Left colon (tissue), 2 donors: ENCODE results near the gene PPARA. TPM values are rescaled to one million over a fixed set of nuclear protein-coding genes. Genes with fewer than 3 reads are reported as not detected.
"Not testable (repeated sequence)": the region's sequence is repeated elsewhere in the genome, so short reads cannot be mapped to it uniquely, and the experiment has no call there.

Source experiments
- ATAC-seq: fragments of 200-7000 bp; cut with Tn5 transposase; one replicate; pipeline ENCODE4 v1.9.1; 2020; ENCODE audit warnings: mild to moderate bottlenecking, moderate library complexity
- DNase-seq, 2 donors: peaks; one replicate each; pipeline ENCODE4 v3.0.0-alpha.2; 2020
- intact Hi-C, 2 donors: fragments of 100-400 bp; cut with DNase I in 1 of 2; cut with micrococcal nuclease in 1 of 2; formaldehyde crosslinking; loops; one replicate each; pipeline versions ENCODE4 v1.11.2 to v1.14.0; 2022; cut with DNase I, micrococcal nuclease
- total RNA-seq, 2 donors: library from RNA; stranded (reverse); fragmentation: NEBNext Ultra II Directional; extraction: Animal tissue kit (Norgen Biotek cat#: 25700); gene quantifications; one replicate each; pipeline ENCODE4 v1.2.1, GENCODE V29; 2021
- donor health status: DM: no; HTN: no; CAD: no.
- donor health status: DM: yes; HTN: yes; CAD: no.

Gene PPARA
- total RNA-seq, 2 donors from 2014 or later: 70.4 to 73.9 TPM

- no peak for ATAC-seq
- DNase-seq: no peak
- intact Hi-C loops: no loop called here
Measured at GRCh38 chr22:46180370-46181137, 30.2 kb downstream of the PPARA start.

GRCh38 chr22:46183733-46184132 is 33.4 kb downstream of the PPARA start:
- DNase-seq (no peak), ATAC-seq (peak; percentile 38)
- intact Hi-C loops: no loop called here

DNA sequence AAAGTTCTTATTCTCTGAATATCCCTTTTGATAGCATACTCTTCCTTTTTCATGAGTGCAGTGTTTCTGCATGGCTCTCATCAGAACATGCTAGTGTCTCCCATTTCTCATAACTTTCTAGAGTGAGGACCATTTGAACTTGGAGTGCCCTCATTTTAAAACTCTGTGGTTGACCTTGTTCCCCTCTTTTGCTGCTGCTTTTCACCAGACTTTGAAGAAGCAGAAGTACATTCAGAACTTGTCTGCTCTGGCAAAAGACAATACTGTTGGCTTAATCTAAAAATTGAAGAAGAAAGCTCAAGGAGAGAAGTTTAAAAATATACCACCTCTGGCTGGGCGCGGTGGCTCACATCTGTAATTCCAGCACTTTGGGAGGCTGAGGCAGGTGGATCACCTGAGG is 35.0 kb downstream of the PPARA start:
- intact Hi-C loops: no loop called here
- DNase-seq (no peak), ATAC-seq (no peak)

DNA sequence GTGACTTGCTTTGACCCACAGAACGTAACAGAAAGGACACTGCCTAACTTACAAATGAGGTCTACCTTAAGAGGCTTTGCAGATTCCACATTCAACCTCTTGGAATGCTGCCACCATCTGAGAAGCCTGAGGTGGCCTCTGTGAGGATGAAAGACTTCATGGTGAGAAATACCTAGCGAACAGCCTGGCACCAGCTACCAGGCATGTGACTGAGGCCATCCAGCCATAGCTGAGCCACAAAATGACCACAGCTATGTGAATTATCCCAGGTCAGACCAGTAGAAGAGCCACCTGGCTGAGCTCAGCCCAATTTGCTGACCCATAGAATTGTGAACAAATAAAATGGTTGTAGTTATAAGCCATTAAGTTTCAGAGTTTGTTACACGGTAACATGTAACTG is 37.5 kb downstream of the PPARA start:
- DNase-seq (no peak), ATAC-seq (no peak)
- intact Hi-C loops: no loop called here

DNA sequence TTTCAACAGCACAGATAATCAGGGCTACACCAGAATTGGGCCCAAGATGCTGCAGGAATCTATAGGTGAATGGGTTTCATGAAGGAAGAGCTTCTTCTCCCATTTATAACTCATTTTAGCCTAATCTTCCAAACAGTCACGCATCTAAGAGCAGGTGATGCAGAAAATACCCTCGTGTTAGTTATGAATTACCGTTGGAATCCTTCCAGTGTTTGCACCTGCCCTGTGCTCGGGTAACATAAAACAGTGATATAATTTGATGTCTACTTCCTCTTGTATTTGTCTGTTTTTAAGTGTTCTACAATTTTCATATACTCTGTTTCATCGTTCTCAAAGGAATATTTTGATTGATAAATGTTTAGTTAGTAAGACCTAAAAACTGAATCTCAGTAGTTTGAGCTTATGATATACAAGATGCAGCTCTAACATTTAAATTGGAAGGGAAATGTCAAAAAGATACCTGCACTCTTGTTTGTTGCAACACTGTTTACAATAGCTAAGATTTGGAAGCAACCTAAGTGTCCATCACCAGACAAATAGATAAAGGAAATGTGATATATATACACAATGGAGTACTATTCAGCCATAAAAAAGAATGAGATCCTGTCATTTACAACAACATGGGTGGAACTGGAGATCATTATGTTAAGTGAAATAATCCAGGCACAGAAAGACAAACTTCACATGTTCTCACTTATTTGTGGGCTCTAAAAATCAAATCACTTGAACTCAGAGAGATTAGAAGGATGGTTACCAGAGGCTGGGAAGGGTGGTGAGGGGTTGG is 42.1 kb downstream of the PPARA start:
- intact Hi-C loops: no loop called here
- peak; percentile 49 for ATAC-seq
- DNase-seq: no peak

DNA sequence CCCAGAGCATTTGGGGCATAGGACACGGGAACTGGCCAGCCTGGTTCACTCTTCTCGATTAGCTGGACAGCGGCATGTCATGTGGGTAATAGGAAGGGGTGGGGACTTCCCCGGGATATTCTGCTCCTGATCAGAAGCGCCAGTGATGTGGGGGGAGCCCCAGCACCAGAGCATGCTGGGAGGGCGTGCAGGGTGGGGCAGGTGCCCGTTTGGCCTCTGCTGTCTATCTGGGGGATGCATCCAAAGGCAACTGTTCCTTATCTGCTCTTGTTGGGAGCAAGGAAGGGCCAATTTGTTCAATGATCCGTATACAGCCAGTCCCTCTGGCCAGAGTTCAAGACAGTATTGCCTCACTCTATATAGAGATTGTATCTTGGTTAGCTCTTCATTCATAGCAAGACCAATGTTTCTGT is 43.6 kb downstream of the PPARA start:
- intact Hi-C loops: no loop called here
- ATAC-seq (peak; percentile 60), DNase-seq (peak; percentile 74 to 86)

- peak; percentile 79 for ATAC-seq
- DNase-seq: peak; percentile 84 to 94
- intact Hi-C loops: no loop called here
Measured at GRCh38 chr22:46195487-46196165, 45.3 kb downstream of the PPARA start.

- peak; percentile 46 for ATAC-seq
- intact Hi-C loops: no loop called here
Measured at GRCh38 chr22:46196278-46196677, 46.0 kb downstream of the PPARA start.

GRCh38 chr22:46198274-46198673 is 47.9 kb downstream of the PPARA start:
- intact Hi-C loops: no loop called here
- ATAC-seq (no peak), DNase-seq (no peak)

More at GRCh38 chr22:46196278-46196677, 46.0 kb downstream of the PPARA start:
- DNase-seq: peak; percentile 63 to 64

DNA sequence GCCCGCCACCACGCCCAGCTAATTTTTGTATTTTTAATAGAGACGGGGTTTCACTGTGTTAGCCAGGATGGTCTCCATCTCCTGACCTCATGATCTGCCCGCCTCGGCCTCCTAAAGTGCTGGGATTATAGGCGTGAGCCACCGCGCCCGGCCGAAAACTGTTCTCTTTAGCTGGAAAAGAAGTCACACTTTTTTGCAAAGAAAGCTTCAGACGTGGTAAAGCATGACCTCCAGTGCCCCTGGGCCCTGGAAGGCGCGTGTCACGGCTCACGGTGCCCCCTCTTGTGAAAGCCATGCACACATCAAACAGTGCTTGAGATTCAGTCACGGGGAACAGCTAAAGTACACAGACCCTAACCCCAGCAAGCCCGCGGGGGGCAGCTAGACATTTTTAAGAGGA is 48.5 kb downstream of the PPARA start:
- DNase-seq, intact Hi-C loops, ATAC-seq: not testable (repeated sequence)

DNA sequence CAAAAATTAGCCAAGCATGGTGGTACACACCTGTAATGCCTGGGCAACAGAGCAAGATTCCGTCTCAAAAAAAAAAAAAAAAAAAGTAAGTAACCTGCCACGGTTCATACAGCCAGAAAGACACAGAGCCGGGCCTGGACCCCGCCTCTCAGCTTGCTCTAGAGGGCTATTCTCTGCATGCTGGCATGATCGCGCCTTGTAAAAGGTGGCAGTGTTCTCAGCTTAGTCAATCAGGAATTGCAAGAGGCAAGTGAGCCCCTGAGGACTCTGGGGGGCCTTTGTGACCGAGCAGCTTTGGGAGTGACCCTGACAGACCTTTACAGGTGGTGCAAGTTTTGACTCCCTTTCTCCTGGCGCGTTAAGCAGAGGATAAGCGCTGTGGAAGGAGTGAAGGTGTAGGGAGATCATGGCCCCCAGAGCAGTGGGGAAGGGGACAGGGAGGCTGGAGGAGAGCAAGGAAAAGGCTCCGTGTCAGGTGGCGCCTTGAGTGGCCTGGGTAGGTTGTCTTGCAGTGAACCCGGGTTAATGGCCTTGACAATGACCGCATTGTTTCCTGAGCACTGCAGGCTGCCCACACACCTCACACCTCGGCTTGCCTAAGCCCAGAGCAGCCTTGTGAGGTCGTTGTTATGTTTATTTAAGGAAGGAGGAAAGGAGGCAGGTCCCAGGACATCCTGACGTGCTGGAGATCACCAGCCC is 50.9 kb downstream of the PPARA start:
- ATAC-seq (peak; percentile 71), DNase-seq (peak; percentile 59 to 82)
- intact Hi-C loops: no loop called here

DNA sequence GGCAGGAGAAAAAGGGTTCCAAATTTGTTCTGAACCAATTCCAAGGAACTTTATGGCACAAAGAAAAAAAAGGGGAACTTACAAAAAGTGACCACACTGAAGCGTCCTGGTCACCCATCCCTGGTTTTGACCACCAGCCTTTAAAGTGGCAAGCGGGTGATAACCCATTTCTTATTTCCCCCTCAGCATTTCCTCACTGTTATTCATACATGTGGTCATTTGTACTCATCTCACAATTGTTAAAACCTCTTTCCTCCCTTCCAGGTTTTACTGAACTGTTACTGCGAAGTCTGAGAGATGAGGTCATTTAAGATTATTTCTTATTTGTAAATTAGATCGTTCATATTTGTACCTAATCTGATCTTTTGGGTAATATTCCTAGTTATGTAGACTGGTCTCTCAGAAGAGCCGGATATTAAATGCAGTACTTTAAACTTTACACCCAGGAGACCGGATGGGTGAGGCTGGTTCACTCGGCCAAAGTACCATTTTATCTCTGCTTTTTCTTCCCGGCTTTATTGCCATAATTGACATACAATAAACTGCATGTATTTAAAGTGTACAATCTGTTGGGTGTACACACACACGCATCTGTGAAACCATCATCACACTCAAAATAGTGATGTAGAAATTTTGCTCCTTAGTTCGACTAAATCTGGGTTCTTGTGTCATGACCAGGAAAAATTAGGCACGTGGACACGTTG is 52.7 kb downstream of the PPARA start:
- intact Hi-C loops: no loop called here
- ATAC-seq (peak; percentile 79), DNase-seq (peak in 1 of 2 donors; percentile 58)

- ATAC-seq (peak; percentile 56), DNase-seq (peak; percentile 65 to 74)
- intact Hi-C loops: no loop called here
Measured at GRCh38 chr22:46203601-46203980, 53.3 kb downstream of the PPARA start.

- no peak for ATAC-seq
- intact Hi-C loops: no loop called here
Measured at GRCh38 chr22:46209262-46209661, 58.9 kb downstream of the PPARA start.

GRCh38 chr22:46212195-46212594 is 61.9 kb downstream of the PPARA start:
- DNase-seq: no peak
- intact Hi-C loops: no loop called here
- ATAC-seq: no peak

More at GRCh38 chr22:46209262-46209661, 58.9 kb downstream of the PPARA start:
- no peak for DNase-seq

DNA sequence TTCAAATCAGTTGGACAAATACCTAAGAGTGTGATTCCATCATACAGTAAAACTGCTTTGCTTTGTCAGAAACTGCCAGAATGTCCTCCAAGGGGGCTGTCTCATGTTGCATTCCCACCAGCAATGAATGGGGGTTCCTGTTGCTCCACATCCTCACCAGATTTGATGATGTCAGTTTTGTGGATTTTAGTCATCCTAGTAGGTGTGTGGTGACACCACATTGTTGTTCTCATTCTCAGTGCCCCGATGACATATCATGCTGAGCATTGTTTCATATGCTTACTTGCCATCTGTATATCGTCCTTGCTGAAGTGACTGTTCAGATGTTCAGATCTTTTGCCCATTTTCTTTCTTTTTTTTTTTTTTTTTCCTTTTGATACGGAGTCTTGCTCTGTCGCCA is 62.7 kb downstream of the PPARA start:
- no peak for DNase-seq
- intact Hi-C loops: no loop called here
- no peak for ATAC-seq

GRCh38 chr22:46214149-46214548 is 63.8 kb downstream of the PPARA start:
- ATAC-seq (no peak), DNase-seq (no peak)
- intact Hi-C loops: no loop called here

DNA sequence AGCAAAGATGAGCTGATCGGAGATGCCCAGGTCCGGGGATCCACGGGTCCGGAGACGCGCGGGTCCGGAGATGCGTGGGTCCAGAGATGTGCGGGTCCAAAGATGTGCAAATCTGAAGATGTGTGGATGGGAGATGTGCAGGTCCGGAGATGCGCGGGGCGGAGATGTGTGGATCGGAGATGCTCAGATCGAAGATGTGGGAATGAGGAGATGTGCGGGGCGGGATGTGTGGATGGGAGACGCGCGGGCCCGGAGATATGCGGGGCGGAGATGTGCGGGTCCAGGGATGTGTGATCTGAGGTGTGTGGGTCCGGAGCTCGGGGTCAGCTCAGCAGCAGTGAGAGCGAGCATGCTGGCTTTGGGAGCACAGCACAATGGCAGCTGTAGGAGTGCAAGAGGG is 64.3 kb downstream of the PPARA start:
- DNase-seq: no peak
- intact Hi-C loops: no loop called here
- no peak for ATAC-seq
